HCT116 (cell line): Measurements from ENCODE around the gene LRRC2. TPM values are rescaled to one million over a fixed set of nuclear protein-coding genes. Genes with fewer than 3 reads are reported as not detected.

ENCODE experiments used
- ATAC-seq: fragments of 200-7000 bp; cut with Tn5 transposase; 2 replicates; pipeline ENCODE4 v1.9.1; 2020; ENCODE audit warnings: mild to moderate bottlenecking, moderate library complexity
- BruUV-seq: library from RNA; stranded (reverse); fragments of 400-500 nt; replicated peaks from 2 replicates; lab custom pipeline; 2021; lab: Mats Ljungman, UMichigan
- CTCF ChIA-PET: fragments of 300-600 bp; sonication (Branson Sonifier 250); formaldehyde crosslinking; loops from one replicate; lab custom pipeline; 2021; ENCODE audit warnings: antibody characterized with exemption; lab: Charles Lee
- POLR2A ChIA-PET: fragments of 300-600, 350-600 bp; sonication (Branson Sonifier 250); formaldehyde crosslinking; loops from one replicate; lab custom pipeline; 2021; ENCODE audit warnings: antibody characterized with exemption; lab: Charles Lee
- RAD21 ChIA-PET, 2 experiments: fragments of 300-600 bp; sonication (Branson Sonifier 250); formaldehyde crosslinking; loops; one replicate each; lab custom pipeline; 2023; ENCODE audit warnings: low total read pairs in 2 of 2; ENCODE audit not compliant: uncharacterized antibody in 2 of 2, unreplicated experiment in 2 of 2, low non-redundant PET in 1 of 2; lab: Charles Lee
- DNase-seq: peaks from one replicate; pipeline ENCODE4 v3.0.0-alpha.2; 2010; ENCODE audit warnings: low read depth, low spot score
- H2AFZ ChIP-seq: fragments of 200-600 bp; shearing (Covaris generic), sonication (generic); 2 replicates; pipeline ENCODE4 v1.6.1; 2017; ENCODE audit warnings: low read depth, mixed run types, mixed read lengths, antibody characterized with exemption, low read length; ENCODE audit not compliant: poor library complexity, severe bottlenecking
- H3K27ac ChIP-seq: 2 replicates; pipeline ENCODE4 v1.5.1; 2012; ENCODE audit warnings: low read depth, low read length
- H3K27me3 ChIP-seq: fragments of 200-600 bp; sonication (generic); 2 replicates; pipeline ENCODE4 v1.6.1; 2016; ENCODE audit warnings: mixed run types, low read length, mixed read lengths; ENCODE audit not compliant: insufficient read depth
- H3K36me3 ChIP-seq, 2 experiments: fragments of 200-500 bp in 1 of 2; fragments of 200-600 bp in 1 of 2; sonication (Bioruptor generic) in 1 of 2; sonication (generic) in 1 of 2; 2 replicates each; pipeline versions ENCODE4 v1.5.1 to v1.6.1; 2014 to 2016; ENCODE audit warnings: low read length in 2 of 2, inconsistent platforms in 1 of 2, mixed read lengths in 1 of 2, mixed run types in 1 of 2; ENCODE audit not compliant: insufficient read depth in 2 of 2, control insufficient read depth in 1 of 2
- H3K4me1 ChIP-seq, 2 experiments: fragments of 200-600 bp in 1 of 2; sonication (generic) in 1 of 2; 2 replicates each; pipeline versions ENCODE4 v1.5.1 to v1.6.1; 2012 to 2017; ENCODE audit warnings: low read length in 2 of 2, inconsistent platforms in 1 of 2, mild to moderate bottlenecking in 1 of 2, mixed read lengths in 1 of 2, mixed run types in 1 of 2, moderate library complexity in 1 of 2; ENCODE audit not compliant: insufficient read depth in 2 of 2, control insufficient read depth in 1 of 2
- H3K4me2 ChIP-seq: fragments of 200-600 bp; sonication (generic); 2 replicates; pipeline ENCODE4 v1.6.1; 2017; ENCODE audit warnings: mixed run types, low read length, mixed read lengths
- H3K4me3 ChIP-seq, 2 experiments: fragments of 200-600 bp in 1 of 2; sonication (generic) in 1 of 2; replicated peaks in 1 of 2; 2 replicates each; pipeline ENCODE4 v1.5.1; 2011 to 2016; ENCODE audit warnings: low read length in 2 of 2, control low read depth in 1 of 2, low read depth in 1 of 2, mild to moderate bottlenecking in 1 of 2, mixed read lengths in 1 of 2, mixed run types in 1 of 2
- H3K79me2 ChIP-seq: fragments of 200-600 bp; sonication (generic); 2 replicates; pipeline ENCODE4 v1.6.1; 2017; ENCODE audit warnings: mild to moderate bottlenecking, mixed run types, low read length, moderate library complexity, mixed read lengths; ENCODE audit not compliant: insufficient read depth
- H3K9ac ChIP-seq: fragments of 200-600 bp; sonication (generic); 2 replicates; pipeline ENCODE4 v1.6.1; 2016; ENCODE audit warnings: low read length, mixed read lengths
- H3K9me2 ChIP-seq: fragments of 200-600 bp; sonication (generic), shearing (Covaris generic); 2 replicates; pipeline ENCODE4 v1.6.1; 2017; ENCODE audit warnings: mixed run types, mild to moderate bottlenecking, moderate library complexity; ENCODE audit not compliant: insufficient read depth
- H3K9me3 ChIP-seq, 2 experiments: fragments of 200-500 bp in 1 of 2; fragments of 200-600 bp in 1 of 2; sonication (Bioruptor generic) in 1 of 2; sonication (generic) in 1 of 2; 2 replicates each; pipeline ENCODE4 v1.6.1; 2014 to 2017; ENCODE audit warnings: low read length in 2 of 2, mixed read lengths in 2 of 2, inconsistent platforms in 1 of 2, low read depth in 1 of 2, mild to moderate bottlenecking in 1 of 2, mixed run types in 1 of 2, moderate library complexity in 1 of 2; ENCODE audit not compliant: control insufficient read depth in 1 of 2, insufficient read depth in 1 of 2
- H4K20me1 ChIP-seq: fragments of 200-600 bp; sonication (generic), shearing (Covaris generic); 2 replicates; pipeline ENCODE4 v1.6.1; 2017; ENCODE audit warnings: mixed run types, mild to moderate bottlenecking, moderate library complexity; ENCODE audit not compliant: insufficient read depth
- CEBPB ChIP-seq: IDR thresholded peaks from 2 replicates; pipeline ENCODE4 v1.6.1; 2012; ENCODE audit warnings: low read depth
- EGR1 ChIP-seq: IDR thresholded peaks from 2 replicates; pipeline ENCODE4 v1.6.1; 2012; ENCODE audit warnings: low read depth
- POLR2A ChIP-seq: IDR thresholded peaks from 2 replicates; pipeline ENCODE4 v1.7.0; 2011; ENCODE audit warnings: borderline replicate concordance; ENCODE audit not compliant: insufficient read depth, insufficient read length; ENCODE audit errors: extremely low read depth
- POLR2AphosphoS5 ChIP-seq: IDR thresholded peaks from 2 replicates; pipeline ENCODE4 v1.6.1; 2011; ENCODE audit warnings: mild to moderate bottlenecking, low read depth, low read length, moderate library complexity
- SIN3A ChIP-seq: IDR thresholded peaks from 2 replicates; pipeline ENCODE4 v1.6.1; 2012; ENCODE audit warnings: low read depth
- SP1 ChIP-seq: IDR thresholded peaks from 2 replicates; pipeline ENCODE4 v1.6.1; 2012; ENCODE audit warnings: low read depth
- SRF ChIP-seq: IDR thresholded peaks from 2 replicates; pipeline ENCODE4 v1.6.1; 2012; ENCODE audit warnings: low read depth
- TCF7L2 ChIP-seq: IDR thresholded peaks from 2 replicates; pipeline ENCODE4 v1.7.0; 2011; ENCODE audit warnings: borderline replicate concordance, inconsistent platforms; ENCODE audit not compliant: insufficient read depth, insufficient read length; ENCODE audit errors: extremely low read depth
- ZFX ChIP-seq: fragments of 450-650 bp; IDR thresholded peaks from 2 replicates; pipeline ENCODE4 v1.6.1; 2017
- intact Hi-C: fragments of 100-400 bp; cut with micrococcal nuclease; formaldehyde crosslinking; loops from 2 replicates; pipeline ENCODE4 v1.10.0; 2022
- total RNA-seq: library from RNA; stranded (reverse); gene quantifications from one replicate; pipeline ENCODE4 v1.2.1, GENCODE V29; 2021; ENCODE audit not compliant: unreplicated experiment
- TF ChIP-seq, protein P1 (sequence below), 3 experiments: fragments of 200-600 bp in 1 of 3; sonication (generic) in 1 of 3; IDR thresholded peaks in 2 of 3; conservative IDR thresholded peaks in 1 of 3; 2 replicates each; pipeline ENCODE4 v1.5.1; 2012 to 2017; ENCODE audit warnings: low read depth in 2 of 3, low read length in 2 of 3, antibody characterized with exemption in 1 of 3, borderline replicate concordance in 1 of 3, control low read depth in 1 of 3, mild to moderate bottlenecking in 1 of 3, mixed read lengths in 1 of 3, mixed run types in 1 of 3, moderate library complexity in 1 of 3; ENCODE audit not compliant: insufficient read depth in 1 of 3
- TF ChIP-seq, protein P2 (sequence below): IDR thresholded peaks from 2 replicates; pipeline ENCODE4 v1.6.1; 2012; ENCODE audit warnings: low read depth
- TF ChIP-seq, protein P3 (sequence below): IDR thresholded peaks from 2 replicates; pipeline ENCODE4 v1.6.1; 2012
- TF ChIP-seq, protein P4 (sequence below): IDR thresholded peaks from 2 replicates; pipeline ENCODE4 v1.6.1; 2012
- TF ChIP-seq, protein P5 (sequence below): IDR thresholded peaks from 2 replicates; pipeline ENCODE4 v1.6.1; 2011; ENCODE audit warnings: mild to moderate bottlenecking, low read length, moderate library complexity; ENCODE audit not compliant: insufficient replicate concordance; ENCODE audit errors: extremely low read depth

The LRRC2 gene
- total RNA-seq, 1 experiment from 2014 or later = not detected

DNA sequence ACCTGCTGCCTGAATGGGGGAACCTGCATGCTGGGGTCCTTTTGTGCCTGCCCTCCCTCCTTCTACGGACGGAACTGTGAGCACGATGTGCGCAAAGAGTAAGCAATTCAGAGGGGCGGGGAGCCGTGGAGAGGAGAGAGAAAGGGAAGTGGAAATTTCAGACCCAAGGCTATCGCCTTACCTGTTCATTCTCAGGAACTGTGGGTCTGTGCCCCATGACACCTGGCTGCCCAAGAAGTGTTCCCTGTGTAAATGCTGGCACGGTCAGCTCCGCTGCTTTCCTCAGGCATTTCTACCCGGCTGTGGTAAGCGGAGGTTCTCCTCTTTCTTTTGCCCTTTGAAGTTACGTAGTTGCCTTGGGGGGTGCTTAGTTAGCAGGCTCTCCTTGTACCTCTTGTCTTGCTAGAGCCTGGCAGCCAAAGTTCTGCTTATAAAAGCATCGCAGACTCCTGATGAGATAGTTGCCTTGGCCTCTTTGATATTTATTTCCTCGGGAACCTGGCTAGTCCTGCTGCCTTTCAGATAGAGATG, 13.7 kb upstream of the LRRC2 start:
- H2AFZ ChIP-seq = no peak overlapping the region
- BruUV-seq = no TSS peak
- H3K36me3 ChIP-seq = no peaks in the 10 kb centered on the region
- H3K79me2 ChIP-seq = no peaks in the 10 kb centered on the region
- no peak for ATAC-seq
- TF ChIP-seq, protein P1, sequence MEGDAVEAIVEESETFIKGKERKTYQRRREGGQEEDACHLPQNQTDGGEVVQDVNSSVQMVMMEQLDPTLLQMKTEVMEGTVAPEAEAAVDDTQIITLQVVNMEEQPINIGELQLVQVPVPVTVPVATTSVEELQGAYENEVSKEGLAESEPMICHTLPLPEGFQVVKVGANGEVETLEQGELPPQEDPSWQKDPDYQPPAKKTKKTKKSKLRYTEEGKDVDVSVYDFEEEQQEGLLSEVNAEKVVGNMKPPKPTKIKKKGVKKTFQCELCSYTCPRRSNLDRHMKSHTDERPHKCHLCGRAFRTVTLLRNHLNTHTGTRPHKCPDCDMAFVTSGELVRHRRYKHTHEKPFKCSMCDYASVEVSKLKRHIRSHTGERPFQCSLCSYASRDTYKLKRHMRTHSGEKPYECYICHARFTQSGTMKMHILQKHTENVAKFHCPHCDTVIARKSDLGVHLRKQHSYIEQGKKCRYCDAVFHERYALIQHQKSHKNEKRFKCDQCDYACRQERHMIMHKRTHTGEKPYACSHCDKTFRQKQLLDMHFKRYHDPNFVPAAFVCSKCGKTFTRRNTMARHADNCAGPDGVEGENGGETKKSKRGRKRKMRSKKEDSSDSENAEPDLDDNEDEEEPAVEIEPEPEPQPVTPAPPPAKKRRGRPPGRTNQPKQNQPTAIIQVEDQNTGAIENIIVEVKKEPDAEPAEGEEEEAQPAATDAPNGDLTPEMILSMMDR (IDR thresholded peaks at IDR 0.05 in 2 of 3, conservative IDR thresholded peaks at IDR 0.05 in 1 of 3; ENCODE audit: borderline replicate concordance in 1 of 3, insufficient read depth in 1 of 3, low read depth in 2 of 3, low read length in 2 of 3) = no peak
- TF ChIP-seq EGR1 = no peak
- TF ChIP-seq, protein P2, sequence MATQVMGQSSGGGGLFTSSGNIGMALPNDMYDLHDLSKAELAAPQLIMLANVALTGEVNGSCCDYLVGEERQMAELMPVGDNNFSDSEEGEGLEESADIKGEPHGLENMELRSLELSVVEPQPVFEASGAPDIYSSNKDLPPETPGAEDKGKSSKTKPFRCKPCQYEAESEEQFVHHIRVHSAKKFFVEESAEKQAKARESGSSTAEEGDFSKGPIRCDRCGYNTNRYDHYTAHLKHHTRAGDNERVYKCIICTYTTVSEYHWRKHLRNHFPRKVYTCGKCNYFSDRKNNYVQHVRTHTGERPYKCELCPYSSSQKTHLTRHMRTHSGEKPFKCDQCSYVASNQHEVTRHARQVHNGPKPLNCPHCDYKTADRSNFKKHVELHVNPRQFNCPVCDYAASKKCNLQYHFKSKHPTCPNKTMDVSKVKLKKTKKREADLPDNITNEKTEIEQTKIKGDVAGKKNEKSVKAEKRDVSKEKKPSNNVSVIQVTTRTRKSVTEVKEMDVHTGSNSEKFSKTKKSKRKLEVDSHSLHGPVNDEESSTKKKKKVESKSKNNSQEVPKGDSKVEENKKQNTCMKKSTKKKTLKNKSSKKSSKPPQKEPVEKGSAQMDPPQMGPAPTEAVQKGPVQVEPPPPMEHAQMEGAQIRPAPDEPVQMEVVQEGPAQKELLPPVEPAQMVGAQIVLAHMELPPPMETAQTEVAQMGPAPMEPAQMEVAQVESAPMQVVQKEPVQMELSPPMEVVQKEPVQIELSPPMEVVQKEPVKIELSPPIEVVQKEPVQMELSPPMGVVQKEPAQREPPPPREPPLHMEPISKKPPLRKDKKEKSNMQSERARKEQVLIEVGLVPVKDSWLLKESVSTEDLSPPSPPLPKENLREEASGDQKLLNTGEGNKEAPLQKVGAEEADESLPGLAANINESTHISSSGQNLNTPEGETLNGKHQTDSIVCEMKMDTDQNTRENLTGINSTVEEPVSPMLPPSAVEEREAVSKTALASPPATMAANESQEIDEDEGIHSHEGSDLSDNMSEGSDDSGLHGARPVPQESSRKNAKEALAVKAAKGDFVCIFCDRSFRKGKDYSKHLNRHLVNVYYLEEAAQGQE = no peak
- TF ChIP-seq SP1 = no peak
- TF ChIP-seq, protein P3, sequence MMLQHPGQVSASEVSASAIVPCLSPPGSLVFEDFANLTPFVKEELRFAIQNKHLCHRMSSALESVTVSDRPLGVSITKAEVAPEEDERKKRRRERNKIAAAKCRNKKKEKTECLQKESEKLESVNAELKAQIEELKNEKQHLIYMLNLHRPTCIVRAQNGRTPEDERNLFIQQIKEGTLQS = no peak
- TF ChIP-seq, protein P4, sequence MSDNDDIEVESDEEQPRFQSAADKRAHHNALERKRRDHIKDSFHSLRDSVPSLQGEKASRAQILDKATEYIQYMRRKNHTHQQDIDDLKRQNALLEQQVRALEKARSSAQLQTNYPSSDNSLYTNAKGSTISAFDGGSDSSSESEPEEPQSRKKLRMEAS = no peak
- TF ChIP-seq SIN3A = no peak
- no peak for TF ChIP-seq POLR2AphosphoS5
- no peak for TF ChIP-seq ZFX
- TF ChIP-seq, protein P5, sequence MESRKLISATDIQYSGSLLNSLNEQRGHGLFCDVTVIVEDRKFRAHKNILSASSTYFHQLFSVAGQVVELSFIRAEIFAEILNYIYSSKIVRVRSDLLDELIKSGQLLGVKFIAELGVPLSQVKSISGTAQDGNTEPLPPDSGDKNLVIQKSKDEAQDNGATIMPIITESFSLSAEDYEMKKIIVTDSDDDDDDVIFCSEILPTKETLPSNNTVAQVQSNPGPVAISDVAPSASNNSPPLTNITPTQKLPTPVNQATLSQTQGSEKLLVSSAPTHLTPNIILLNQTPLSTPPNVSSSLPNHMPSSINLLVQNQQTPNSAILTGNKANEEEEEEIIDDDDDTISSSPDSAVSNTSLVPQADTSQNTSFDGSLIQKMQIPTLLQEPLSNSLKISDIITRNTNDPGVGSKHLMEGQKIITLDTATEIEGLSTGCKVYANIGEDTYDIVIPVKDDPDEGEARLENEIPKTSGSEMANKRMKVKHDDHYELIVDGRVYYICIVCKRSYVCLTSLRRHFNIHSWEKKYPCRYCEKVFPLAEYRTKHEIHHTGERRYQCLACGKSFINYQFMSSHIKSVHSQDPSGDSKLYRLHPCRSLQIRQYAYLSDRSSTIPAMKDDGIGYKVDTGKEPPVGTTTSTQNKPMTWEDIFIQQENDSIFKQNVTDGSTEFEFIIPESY = no peak
- no peak for TF ChIP-seq SRF
- TF ChIP-seq CEBPB = no peak
- no peak for TF ChIP-seq TCF7L2
- no peak for TF ChIP-seq POLR2A
- CTCF ChIA-PET = no interaction called here
- RAD21 ChIA-PET = no interaction called here
- intact Hi-C loops = no loop called here
- H3K4me2 ChIP-seq = no peak overlapping the region
- H3K9me3 ChIP-seq = no peaks in the 10 kb centered on the region
- H3K27me3 ChIP-seq = no peaks in the 10 kb centered on the region
- POLR2A ChIA-PET = no interaction called here
- H3K9ac ChIP-seq = no peak overlapping the region
- H3K4me1 ChIP-seq = peaks cover 2 to 8% of the 10 kb centered on the region in 2 experiments; a peak in 2 of 4 replicates
- no peak overlapping the region for H3K27ac ChIP-seq
- no peaks in the 10 kb centered on the region for H4K20me1 ChIP-seq
- no peaks in the 10 kb centered on the region for H3K9me2 ChIP-seq
- no peak overlapping the region for H3K4me3 ChIP-seq
- no peak for DNase-seq
